H1 (cell line): ENCODE measurements around the gene DKC1.

Experiments used
- ATF3 ChIP-seq: IDR thresholded peaks from 2 replicates; pipeline ENCODE4 v1.6.1; 2011; ENCODE audit warnings: low read depth, mild to moderate bottlenecking, low read length; ENCODE audit not compliant: insufficient read depth
- CTCF ChIP-seq, 3 experiments: IDR thresholded peaks; 1 replicate in 2 of 3; 2 replicates in 1 of 3; pipeline versions ENCODE4 v1.5.1 to v1.6.1; 2011; ENCODE audit warnings: low read length in 3 of 3, mild to moderate bottlenecking in 3 of 3, inconsistent platforms in 2 of 3, low read depth in 1 of 3, moderate library complexity in 1 of 3; ENCODE audit not compliant: insufficient read depth in 1 of 3; ENCODE audit errors: control extremely low read depth in 1 of 3
- EP300 ChIP-seq, 2 experiments: IDR thresholded peaks; 1 replicate in 1 of 2; 2 replicates in 1 of 2; pipeline ENCODE4 v1.6.1; 2011 to 2012; ENCODE audit warnings: low read depth in 2 of 2, low read length in 2 of 2, mild to moderate bottlenecking in 2 of 2, borderline replicate concordance in 1 of 2, inconsistent platforms in 1 of 2, moderate library complexity in 1 of 2
- MAFK ChIP-seq: IDR thresholded peaks from 2 replicates; pipeline ENCODE4 v1.6.1; 2012; ENCODE audit warnings: low read depth, mild to moderate bottlenecking, improper control_type of control experiment, low read length
- RAD21 ChIP-seq, 2 experiments: IDR thresholded peaks in 1 of 2; conservative IDR thresholded peaks in 1 of 2; 2 replicates each; pipeline ENCODE4 v1.6.1; 2011; ENCODE audit warnings: low read depth in 2 of 2, low read length in 2 of 2, improper control_type of control experiment in 1 of 2, inconsistent platforms in 1 of 2, mild to moderate bottlenecking in 1 of 2, moderate library complexity in 1 of 2
- SP1 ChIP-seq: IDR thresholded peaks from 2 replicates; pipeline ENCODE4 v1.6.1; 2011; ENCODE audit warnings: low read depth, low read length

- TF ChIP-seq CTCF (IDR thresholded peaks at IDR 0.05; ENCODE audit: control extremely low read depth in 1 of 3, insufficient read depth in 1 of 3, low read depth in 1 of 3, low read length in 3 of 3): no peak
- TF ChIP-seq SP1: no peak
- no peak for TF ChIP-seq MAFK
- TF ChIP-seq ATF3: no peak
- no peak for TF ChIP-seq RAD21 (IDR thresholded peaks at IDR 0.05 in 1 of 2, conservative IDR thresholded peaks at IDR 0.05 in 1 of 2; ENCODE audit: low read depth in 2 of 2, low read length in 2 of 2)
- TF ChIP-seq EP300 (IDR thresholded peaks at IDR 0.05; ENCODE audit: borderline replicate concordance in 1 of 2, low read depth in 2 of 2, low read length in 2 of 2): no peak
Measured at GRCh38 chrX:154731881-154732280, 30.8 kb upstream of the DKC1 start.
